Stimulated activated CD8-positive, alpha-beta memory T cell treated with anti-CD3 and anti-CD28 coated beads, Interleukin-12 subunit alpha, Interleukin-12 subunit beta, amount 100 ng/mL, for 24 hours (primary cell): ENCODE measurements around the gene TOX2.

Experiments used
- DNase-seq: peaks from one replicate; pipeline ENCODE4 v3.0.0-alpha.2; 2020; ENCODE audit errors: extremely low read depth

The TOX2 gene

GRCh38 chr20:44001667-44002596, 87.3 kb downstream of the TOX2 start:
- DNase-seq, result no peak

GRCh38 chr20:44002861-44003260, 88.2 kb downstream of the TOX2 start:
- no peak for DNase-seq

DNA sequence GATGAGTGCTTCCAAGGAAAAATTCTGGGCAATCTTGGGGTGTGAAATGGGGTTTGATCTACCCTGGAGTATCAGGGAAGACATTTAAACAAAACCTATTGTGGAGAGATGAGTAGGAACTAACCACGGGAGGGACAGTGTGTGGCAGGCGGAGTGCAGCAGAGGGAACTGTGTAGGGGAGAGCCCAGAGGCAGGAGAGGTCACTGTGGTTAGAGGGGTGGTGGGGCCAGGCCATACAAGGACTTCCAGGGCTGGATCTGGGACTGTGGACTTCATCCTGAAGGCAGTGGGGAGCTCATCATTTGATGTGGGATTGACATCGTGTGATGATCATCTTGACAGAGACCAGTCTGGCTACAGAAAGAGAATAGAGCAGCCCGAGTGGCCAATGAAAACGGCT, 89.0 kb downstream of the TOX2 start:
- DNase-seq, result no peak

DNA sequence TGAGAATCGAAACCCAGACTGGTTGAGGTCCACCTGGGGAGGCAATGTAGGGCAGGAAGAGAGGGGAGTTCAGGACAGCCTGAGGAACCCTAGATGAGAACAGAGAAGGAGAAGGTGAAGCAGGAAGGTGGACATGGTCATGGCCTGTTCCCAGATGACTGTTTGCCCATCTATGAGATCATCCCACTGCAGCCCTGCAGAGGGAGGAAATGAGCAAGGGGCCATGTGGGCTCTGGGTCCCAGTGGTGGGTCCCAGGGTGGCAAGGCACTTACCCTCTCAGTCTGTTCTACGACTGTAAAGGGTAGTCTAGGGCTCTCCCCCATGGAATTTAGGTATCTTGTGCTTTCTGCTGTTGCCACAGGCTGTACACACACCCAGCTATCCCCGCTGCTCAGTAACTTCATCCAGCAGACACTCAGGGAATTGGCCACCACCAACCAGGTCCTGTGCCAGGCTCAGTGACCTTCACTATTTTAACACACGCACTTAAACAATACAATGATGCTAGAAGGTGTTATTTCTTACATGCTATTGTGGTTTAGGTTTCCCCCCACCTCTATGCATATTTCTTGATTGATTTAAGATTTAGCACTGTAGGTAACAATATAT, 89.8 kb downstream of the TOX2 start:
- DNase-seq, result no peak

- DNase-seq, result no peak
These were observed 91.0 kb downstream of the TOX2 start for GRCh38 chr20:44005661-44006060.

DNA sequence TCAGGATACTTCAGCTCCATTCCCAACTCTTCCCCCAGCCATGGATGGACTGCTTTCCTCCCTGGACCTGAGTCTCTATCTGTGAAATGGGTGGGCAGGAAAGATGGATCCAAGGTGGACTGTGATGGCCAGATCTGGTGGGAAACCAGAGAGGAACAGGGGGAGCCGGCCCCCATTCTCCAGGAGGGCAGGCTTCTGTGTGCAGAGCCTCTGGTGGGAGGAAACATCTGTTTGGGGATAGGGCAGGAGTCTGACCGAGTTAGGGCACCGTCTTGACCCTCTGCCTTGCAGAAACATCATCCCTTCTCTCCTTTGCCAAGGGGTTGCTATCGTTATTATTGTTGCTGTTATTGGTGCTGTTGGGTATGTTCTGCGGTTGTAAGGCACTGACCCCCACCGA, 91.5 kb downstream of the TOX2 start:
- DNase-seq, result no peak

- DNase-seq, result no peak
These were observed 91.9 kb downstream of the TOX2 start for GRCh38 chr20:44006578-44006977.

DNA sequence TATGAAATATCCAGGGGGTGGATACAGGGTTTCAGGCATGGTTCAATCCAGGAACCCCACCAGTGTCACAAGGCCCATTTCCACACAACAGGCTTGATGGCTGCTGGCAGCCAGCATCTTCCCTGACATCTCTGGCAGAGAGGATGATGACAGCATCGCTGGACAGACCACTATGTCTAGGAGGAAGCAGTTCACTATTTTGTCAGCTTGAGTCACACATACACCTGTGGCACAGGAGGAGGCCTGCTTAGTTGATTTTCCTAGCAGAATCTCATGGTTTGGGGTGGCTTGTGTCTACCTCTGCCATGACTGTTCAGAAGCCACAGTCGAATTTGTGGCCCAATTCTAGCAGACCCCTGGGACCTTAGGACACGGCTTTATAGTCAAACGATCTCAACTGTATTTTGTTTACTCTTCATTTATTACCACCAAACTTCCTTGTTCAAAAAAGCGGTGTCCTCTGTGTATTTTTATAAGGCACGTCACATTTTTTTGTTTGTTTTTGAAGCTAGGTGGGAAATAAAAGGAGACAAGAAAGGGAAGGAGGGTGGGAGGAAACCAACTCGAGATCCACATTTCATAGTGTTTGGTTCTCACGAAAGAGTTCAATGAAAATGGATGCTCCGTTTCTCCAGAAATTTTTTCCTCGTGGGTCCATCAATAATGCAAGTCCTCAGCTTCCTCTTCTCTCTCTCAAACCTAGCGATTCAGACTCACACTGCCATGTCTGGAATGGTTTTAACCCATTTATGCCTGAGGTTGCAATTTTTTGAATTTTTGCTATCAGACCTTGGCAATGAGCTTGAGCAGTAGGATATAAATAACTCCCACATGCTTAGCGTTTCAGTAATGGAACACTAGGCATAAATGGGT, 94.4 kb downstream of the TOX2 start:
- DNase-seq, result no peak

DNA sequence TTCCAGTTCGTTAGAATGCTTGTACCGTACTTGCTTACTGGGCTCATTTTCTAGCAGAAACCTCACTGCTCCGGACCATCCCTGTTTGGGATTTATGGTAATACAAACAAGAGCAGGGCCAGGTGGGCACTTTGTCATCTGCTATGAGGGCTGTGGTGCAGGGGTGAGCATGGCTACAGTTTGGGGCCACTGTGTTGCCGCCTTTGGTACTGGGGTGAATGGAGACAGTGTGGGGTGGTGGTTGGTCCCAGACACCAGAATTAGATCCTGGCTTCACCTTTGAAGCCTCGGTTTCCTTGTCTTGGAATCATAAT, 95.0 kb downstream of the TOX2 start:
- no peak for DNase-seq

DNA sequence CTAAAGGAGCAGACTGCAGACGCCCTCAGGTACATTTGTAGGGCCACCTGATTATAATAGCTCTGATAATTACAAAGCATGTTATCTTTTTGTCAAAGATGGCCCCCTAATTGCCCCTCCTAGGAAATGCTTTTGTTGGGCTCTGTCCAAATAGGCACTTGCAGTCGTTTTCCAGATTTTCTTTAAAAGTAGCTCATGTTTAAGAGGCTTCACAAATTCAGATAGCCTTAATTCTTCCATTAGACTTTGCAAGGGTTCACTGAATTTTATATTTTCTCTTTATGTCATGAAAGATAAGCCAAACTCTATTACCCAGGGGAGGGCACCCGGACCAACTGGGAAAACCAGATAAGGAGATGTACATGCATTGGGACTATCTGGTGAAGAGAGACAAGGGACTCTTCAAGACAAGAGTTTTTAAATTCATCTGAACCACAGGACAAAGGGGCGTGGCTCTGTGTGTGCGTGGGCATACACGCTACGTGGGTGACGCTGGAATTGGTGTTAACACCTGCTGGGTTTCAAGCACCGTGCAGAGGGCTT, 95.6 kb downstream of the TOX2 start:
- DNase-seq, result no peak

GRCh38 chr20:44011251-44011940, 96.7 kb downstream of the TOX2 start:
- DNase-seq, result no peak

DNA sequence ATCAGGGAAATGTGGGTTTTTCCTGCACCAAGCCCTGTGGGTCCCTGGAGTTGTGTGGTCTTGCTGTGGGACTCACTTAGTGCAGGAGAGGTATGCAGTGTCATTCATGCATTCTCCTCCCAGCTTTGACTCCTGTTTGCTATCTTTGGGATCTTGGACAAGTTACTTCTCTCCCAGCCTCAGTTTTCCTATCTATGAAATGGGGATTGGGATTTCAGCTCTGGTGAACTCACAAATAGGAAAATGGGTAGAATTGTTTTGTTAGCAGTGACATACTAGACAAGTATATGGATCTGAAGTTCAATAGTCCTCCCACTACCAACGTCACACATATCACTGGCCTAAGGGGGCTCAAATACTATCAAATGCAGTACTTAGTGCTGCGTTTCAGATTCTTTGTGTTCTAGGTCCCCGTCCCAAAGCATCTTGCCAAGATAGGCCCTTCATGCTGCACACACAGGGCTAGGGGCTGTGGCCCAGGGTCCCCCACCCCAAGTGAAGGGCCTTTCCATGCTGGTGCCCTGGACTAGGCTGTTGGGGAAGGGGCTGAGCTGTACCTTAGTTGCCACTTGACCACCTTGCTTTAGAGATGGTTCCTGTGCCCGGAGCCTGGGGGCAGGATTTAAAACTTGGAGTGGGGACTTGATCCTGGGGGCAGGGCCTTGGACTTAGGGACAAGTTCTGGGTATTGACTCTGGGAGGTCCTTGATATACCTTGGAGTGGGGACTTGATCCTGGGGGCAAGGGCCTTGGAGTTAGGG, 98.0 kb downstream of the TOX2 start:
- no peak for DNase-seq

DNA sequence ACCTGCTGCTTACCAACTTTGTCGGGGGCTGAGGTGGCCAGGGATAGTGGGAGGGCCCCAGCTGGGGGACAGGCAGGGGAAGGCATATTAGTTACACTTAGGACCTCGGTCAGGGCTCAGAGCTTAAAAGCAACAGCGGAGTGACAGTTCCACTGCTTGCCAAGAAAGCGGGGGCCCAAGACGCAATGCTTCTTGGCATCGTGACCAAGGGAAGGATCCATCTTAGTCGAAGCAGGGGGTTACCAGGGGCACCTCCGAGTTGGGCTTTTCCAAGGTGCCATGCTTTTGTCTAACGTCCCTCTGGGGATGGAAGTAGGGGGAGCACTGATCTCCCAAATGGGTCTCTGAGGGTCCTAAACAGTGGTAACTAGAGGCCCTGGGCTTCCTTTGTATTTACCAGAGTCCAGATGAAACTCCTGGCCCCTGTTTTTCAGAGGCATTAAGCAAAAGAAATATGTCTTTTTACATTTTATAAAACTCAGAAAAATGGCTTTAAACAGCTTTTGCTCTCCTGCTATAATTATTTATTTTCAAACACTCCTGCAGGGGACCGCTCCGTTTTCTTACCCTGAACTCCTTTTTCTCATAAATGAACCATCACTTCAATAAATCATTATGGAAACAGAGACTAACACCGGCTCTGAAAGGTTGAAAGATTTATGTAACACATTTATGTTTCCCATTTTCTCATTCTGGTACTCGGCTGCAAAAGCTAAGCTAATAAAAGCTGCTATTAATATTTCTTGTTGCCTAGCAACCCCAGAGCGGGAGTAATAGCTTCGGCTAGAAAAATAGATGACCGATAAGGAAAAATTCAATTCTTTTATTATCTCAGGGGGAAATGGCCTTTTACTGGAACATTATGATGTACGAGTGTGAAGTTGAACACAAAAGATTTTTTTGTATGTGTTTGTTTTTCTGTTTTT, 100.4 kb downstream of the TOX2 start:
- DNase-seq, result no peak

DNA sequence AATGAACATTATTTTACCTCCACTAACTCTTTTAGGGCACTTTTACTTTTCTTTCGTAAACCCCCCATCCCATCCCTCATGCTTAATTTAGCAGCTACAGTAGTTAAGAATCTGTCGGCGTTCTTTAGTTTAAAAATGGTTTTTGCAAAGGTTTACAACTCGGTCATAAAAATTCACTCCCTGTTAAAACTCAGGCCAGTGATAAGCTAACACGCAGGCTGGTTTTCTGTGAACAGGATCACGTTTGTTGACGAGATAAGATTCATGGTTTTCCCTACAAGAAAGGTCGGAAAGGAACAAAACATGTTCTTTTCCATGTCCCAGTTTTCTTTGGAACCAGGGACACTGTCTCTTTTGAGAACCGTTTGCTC, 101.1 kb downstream of the TOX2 start:
- DNase-seq, result no peak

GRCh38 chr20:44016525-44016924, 101.9 kb downstream of the TOX2 start:
- no peak for DNase-seq

DNA sequence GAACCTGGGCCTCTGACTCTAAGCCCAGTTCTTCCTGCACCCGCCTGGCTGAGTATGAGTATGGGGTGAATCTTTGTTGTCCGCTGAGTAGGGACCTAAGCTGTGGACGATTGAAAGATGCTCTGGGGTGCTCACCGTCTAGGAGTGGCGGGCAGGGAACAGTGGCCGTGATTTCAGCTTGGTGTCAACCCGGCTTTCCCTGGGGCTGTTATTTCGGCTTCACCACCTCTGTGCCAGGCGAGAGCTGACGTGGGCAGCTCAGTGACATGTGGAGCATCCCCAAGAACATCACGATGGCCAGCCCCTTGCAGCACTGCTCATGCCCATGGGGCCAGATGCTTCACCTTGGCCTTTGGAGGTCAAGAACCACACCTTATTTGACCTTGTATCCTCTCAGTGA, 102.6 kb downstream of the TOX2 start:
- no peak for DNase-seq

DNA sequence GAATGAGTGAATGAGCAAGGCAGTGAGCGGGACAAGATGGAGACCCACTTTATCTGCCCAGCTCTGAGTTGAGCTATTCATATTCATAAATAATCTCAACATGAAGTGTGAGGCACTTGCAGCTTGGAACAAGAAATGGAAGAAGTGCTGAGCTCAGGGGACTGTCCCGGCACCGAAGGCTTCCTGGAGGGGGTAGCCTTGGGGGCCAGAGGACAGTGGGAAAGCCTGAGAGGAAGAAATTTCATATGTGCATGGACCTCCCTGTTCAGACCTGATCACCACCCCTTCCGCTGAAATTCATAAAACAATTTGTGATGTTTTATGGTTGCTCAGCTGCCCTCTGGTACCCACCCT, 103.2 kb downstream of the TOX2 start:
- no peak for DNase-seq

DNA sequence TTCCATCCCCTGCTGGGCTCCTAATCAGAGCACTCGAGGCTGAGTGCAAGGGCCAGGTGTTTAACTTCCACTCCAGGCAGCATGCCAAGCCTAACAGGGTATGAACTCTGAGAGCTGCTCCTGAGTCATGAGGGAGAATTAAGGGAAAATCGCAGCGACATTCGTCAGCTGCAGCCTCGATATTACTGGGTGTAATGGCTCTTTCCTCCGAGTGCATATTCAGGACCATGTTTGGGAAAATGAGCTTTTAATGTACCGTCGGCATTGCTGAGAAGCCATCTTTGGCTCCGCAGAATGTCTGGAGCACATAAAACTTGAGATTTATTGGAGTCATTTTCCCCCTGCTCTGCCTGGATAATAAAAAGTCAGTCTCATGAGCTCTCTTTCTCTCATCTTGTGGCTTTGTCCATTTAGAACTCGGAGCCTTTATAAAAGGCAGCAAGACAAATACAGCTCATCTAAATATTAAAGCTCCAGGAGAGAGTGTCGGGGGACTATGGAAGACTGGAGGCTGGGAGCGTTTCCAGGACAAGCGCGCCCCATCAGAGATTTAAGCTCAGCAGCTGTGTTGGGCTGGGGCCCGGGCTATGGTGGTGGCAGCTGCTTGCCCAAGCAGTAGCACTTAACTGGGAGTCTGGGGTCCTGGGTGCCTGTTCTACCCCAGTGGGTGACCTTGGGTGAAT, 103.7 kb downstream of the TOX2 start:
- no peak for DNase-seq

- no peak for DNase-seq
These were observed 104.4 kb downstream of the TOX2 start for GRCh38 chr20:44018942-44019637.
